SK-N-SH (cell line): ENCODE data around the gene PTOV1. TPM values are rescaled to one million over a fixed set of nuclear protein-coding genes. Genes with fewer than 3 reads are reported as not detected.

Experiments
- CTCF ChIA-PET: fragments of 300-600, 350-600 bp; formaldehyde crosslinking; extraction: SDS; loops from one replicate; lab custom pipeline; 2021; lab: Yijun Ruan, JAX
- POLR2A ChIA-PET: fragments of 350-600 bp; sonication (Branson Sonifier 250); formaldehyde crosslinking; extraction: SDS; loops from one replicate; lab custom pipeline; 2020; ENCODE audit warnings: antibody characterized with exemption, inconsistent platforms; lab: Yijun Ruan, JAX
- DNase-seq: peaks from one replicate; pipeline ENCODE4 v3.0.0; 2012
- H2AFZ ChIP-seq: fragments of 200-600 bp; sonication (generic); 2 replicates; pipeline ENCODE4 v1.8.1; 2016; ENCODE audit warnings: antibody characterized with exemption, mild to moderate bottlenecking, low read depth
- H3F3A ChIP-seq: fragments of 200-600 bp; sonication (generic); replicated peaks from 2 replicates; pipeline ENCODE3; 2016; ENCODE audit warnings: antibody characterized with exemption, mild to moderate bottlenecking; ENCODE audit not compliant: insufficient read depth
- H3K27ac ChIP-seq, 2 experiments: fragments of 200-500 bp in 1 of 2; fragments of 200-600 bp in 1 of 2; sonication (Bioruptor generic) in 1 of 2; sonication (generic), shearing (Covaris generic) in 1 of 2; 2 replicates each; pipeline versions ENCODE4 v1.5.1 to v1.6.1; 2014 to 2016; ENCODE audit warnings: low read depth in 2 of 2, inconsistent platforms in 1 of 2, low read length in 1 of 2, mild to moderate bottlenecking in 1 of 2, mixed read lengths in 1 of 2
- H3K27me3 ChIP-seq: fragments of 200-600 bp; sonication (generic), shearing (Covaris generic); 2 replicates; pipeline ENCODE4 v1.6.1; 2016; ENCODE audit warnings: mixed run types; ENCODE audit not compliant: insufficient read depth
- H3K36me3 ChIP-seq, 2 experiments: fragments of 200-500 bp in 1 of 2; fragments of 200-600 bp in 1 of 2; sonication (Bioruptor generic) in 1 of 2; sonication (generic) in 1 of 2; replicated peaks in 1 of 2; 2 replicates each; pipeline versions ENCODE3 to v1.5.1; 2014 to 2016; ENCODE audit warnings: low read length in 1 of 2, mild to moderate bottlenecking in 1 of 2; ENCODE audit not compliant: insufficient read depth in 2 of 2, control insufficient read depth in 1 of 2
- H3K4me1 ChIP-seq, 2 experiments: fragments of 200-500 bp in 1 of 2; fragments of 200-600 bp in 1 of 2; sonication (Bioruptor generic) in 1 of 2; sonication (generic), shearing (Covaris generic) in 1 of 2; 2 replicates each; pipeline versions ENCODE4 v1.5.1 to v1.6.1; 2014 to 2016; ENCODE audit warnings: low read depth in 1 of 2, low read length in 1 of 2, mixed run types in 1 of 2; ENCODE audit not compliant: insufficient read depth in 2 of 2, control insufficient read depth in 1 of 2
- H3K4me2 ChIP-seq: fragments of 200-600 bp; sonication (generic), shearing (Covaris generic); 2 replicates; pipeline ENCODE4 v1.6.1; 2017; ENCODE audit warnings: mixed run types
- H3K4me3 ChIP-seq, 2 experiments: fragments of 200-500 bp in 1 of 2; fragments of 200-600 bp in 1 of 2; sonication (Bioruptor generic) in 1 of 2; sonication (generic), shearing (Covaris generic) in 1 of 2; 2 replicates each; pipeline versions ENCODE4 v1.5.1 to v1.8.1; 2014 to 2016; ENCODE audit warnings: low read depth in 2 of 2, inconsistent platforms in 1 of 2, low read length in 1 of 2, mild to moderate bottlenecking in 1 of 2, mixed read lengths in 1 of 2, moderate library complexity in 1 of 2
- H3K79me2 ChIP-seq: fragments of 200-600 bp; sonication (generic); 2 replicates; pipeline ENCODE4 v1.8.1; 2017; ENCODE audit warnings: mild to moderate bottlenecking; ENCODE audit not compliant: insufficient read depth
- H3K9ac ChIP-seq: fragments of 200-600 bp; sonication (generic); 2 replicates; pipeline ENCODE4 v1.6.1; 2017; ENCODE audit warnings: mixed run types
- H3K9me2 ChIP-seq: fragments of 200-600 bp; sonication (generic); 2 replicates; pipeline ENCODE4 v1.6.1; 2017; ENCODE audit warnings: mixed run types
- H3K9me3 ChIP-seq: fragments of 200-600 bp; sonication (generic); 2 replicates; pipeline ENCODE4 v1.6.1; 2017; ENCODE audit warnings: mixed run types, mild to moderate bottlenecking, moderate library complexity
- H4K20me1 ChIP-seq: fragments of 200-600 bp; sonication (generic); 2 replicates; pipeline ENCODE4 v1.6.1; 2017; ENCODE audit warnings: mild to moderate bottlenecking, mixed run types; ENCODE audit not compliant: insufficient read depth
- ELF1 ChIP-seq: IDR thresholded peaks from 2 replicates; pipeline ENCODE4 v1.4.0; 2012
- EZH2phosphoT487 ChIP-seq: fragments of 200-600 bp; sonication (generic); IDR thresholded peaks from 2 replicates; pipeline ENCODE4 v1.6.1; 2017; ENCODE audit warnings: low read depth, mixed run types, mild to moderate bottlenecking, antibody characterized with exemption, moderate library complexity, borderline replicate concordance
- FOSL2 ChIP-seq: IDR thresholded peaks from 2 replicates; pipeline ENCODE4 v1.4.0; 2012; ENCODE audit warnings: low read depth, mild to moderate bottlenecking, moderate library complexity, borderline replicate concordance
- FOXJ3 ChIP-seq: sonication (generic); formaldehyde crosslinking; IDR thresholded peaks from 2 replicates; pipeline ENCODE4 v1.5.1; 2020; ENCODE audit warnings: mild to moderate bottlenecking, missing genetic modification reagents
- JUND ChIP-seq: IDR thresholded peaks from 2 replicates; pipeline ENCODE4 v1.4.0; 2012
- MXI1 ChIP-seq: IDR thresholded peaks from 2 replicates; pipeline ENCODE4 v1.6.1; 2012; ENCODE audit warnings: mild to moderate bottlenecking, low read depth, low read length, improper control_type of control experiment
- NFIC ChIP-seq: IDR thresholded peaks from 2 replicates; pipeline ENCODE4 v1.4.0; 2012; ENCODE audit warnings: borderline replicate concordance
- RFX5 ChIP-seq: IDR thresholded peaks from 2 replicates; pipeline ENCODE4 v1.6.1; 2012; ENCODE audit warnings: mild to moderate bottlenecking, improper control_type of control experiment, low read length
- SMC3 ChIP-seq: IDR thresholded peaks from 2 replicates; pipeline ENCODE4 v1.6.1; 2012; ENCODE audit warnings: low read depth, low read length, improper control_type of control experiment
- WGBS: methylation state at CpG from one replicate; pipeline ENCODE4 v1.1.6; 2017; ENCODE audit warnings: low lambda C conversion rate; 5-methylcytosine and 5-hydroxymethylcytosine counted together
- polyA plus RNA-seq, 3 experiments: library from polyadenylated mRNA; depleted of rRNA; stranded (reverse); fragments of >200 nt; gene quantifications; 2 replicates each; pipeline ENCODE4 v1.2.3, GENCODE V29; 2012
- TF ChIP-seq, protein P1 (sequence below): IDR thresholded peaks from 2 replicates; pipeline ENCODE4 v1.4.0; 2012; ENCODE audit warnings: low read depth
- TF ChIP-seq, protein P2 (sequence below): IDR thresholded peaks from 2 replicates; pipeline ENCODE4 v1.4.0; 2012; ENCODE audit warnings: low read depth, borderline replicate concordance
- TF ChIP-seq, protein P3 (sequence below): IDR thresholded peaks from 2 replicates; pipeline ENCODE4 v1.4.0; 2012; ENCODE audit warnings: low read depth, borderline replicate concordance
- TF ChIP-seq, protein P4 (sequence below): IDR thresholded peaks from 2 replicates; pipeline ENCODE4 v1.6.1; 2012; ENCODE audit warnings: mild to moderate bottlenecking, low read depth, low read length, moderate library complexity
- TF ChIP-seq, protein P5 (sequence below): fragments of 150-350 bp; IDR thresholded peaks from 2 replicates; pipeline ENCODE4 v1.6.1; 2017; ENCODE audit warnings: antibody characterized with exemption, low read length, low read depth, borderline replicate concordance
- TF ChIP-seq, protein P6 (sequence below): fragments of 150-350 bp; IDR thresholded peaks from 2 replicates; pipeline ENCODE4 v1.6.1; 2016; ENCODE audit warnings: mild to moderate bottlenecking, low read depth, low read length

PTOV1 gene
- polyA plus RNA-seq, 1 of the 3 experiments (the other 2 are of a cell fraction), result 95.0 TPM

DNA sequence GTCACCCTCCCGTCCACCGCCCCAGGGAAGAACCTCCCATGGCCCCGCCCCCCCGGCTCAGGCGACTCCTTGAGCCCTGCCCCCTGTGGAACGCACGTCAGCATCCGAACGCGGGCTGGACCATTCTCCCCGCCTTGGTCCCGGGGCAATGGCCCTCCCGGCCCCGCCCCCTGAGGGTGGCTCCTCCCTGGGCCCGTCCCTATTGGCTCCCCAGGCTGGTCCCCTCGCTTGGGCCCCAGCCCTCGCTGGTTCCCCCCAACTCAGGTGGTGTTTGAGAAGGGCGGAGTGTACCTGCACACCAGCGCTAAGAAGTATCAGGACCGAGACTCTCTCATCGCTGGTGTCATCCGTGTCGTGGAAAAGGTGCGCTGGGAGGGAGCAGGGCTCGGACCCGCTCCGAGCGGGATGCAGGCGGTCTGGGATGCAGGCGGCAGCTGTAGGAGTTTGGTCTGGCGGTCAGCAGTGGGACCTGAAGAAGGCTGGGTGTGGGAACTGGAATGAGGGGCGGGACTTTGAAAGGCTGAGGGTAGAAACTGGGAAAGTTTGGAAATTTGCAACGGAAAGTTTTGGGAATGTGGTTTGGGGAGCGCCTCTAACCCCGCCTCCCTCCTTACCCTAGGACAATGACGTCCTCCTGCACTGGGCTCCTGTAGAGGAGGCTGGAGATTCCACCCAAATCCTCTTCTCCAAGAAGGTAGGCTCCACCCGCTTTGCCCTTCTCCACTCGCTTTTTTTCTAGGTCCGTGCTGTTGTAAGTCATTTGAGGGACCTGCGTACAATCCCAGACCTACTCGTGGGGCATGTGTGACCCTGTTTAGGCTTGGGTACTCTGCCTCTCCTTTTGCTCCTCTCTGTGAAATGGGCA lies 27.2 kb downstream of the PTOV1 start:
- no peaks in the 10 kb centered on the region for H3K9me2 ChIP-seq
- H3K9me3 ChIP-seq, result no peaks in the 10 kb centered on the region
- H3K4me3 ChIP-seq, result peak overlapping the region; percentile 98 to 99
- DNase-seq, result peak; percentile 98
- POLR2A ChIA-PET, result interaction anchor here (0.7 to 3.5 kb wide), 5 partner anchors 10 to 236 kb away, joined by 3 to 22 read pairs (median 9); partner anchors contain the start of genes FUZ, PNKP, PTOV1 and SCAF1
- no peaks in the 10 kb centered on the region for H3F3A ChIP-seq
- no peaks in the 10 kb centered on the region for H3K27me3 ChIP-seq
- CTCF ChIA-PET, result interaction anchor here (0.6 to 1.1 kb wide), 4 partner anchors 11 to 135 kb away, joined by 3 to 6 read pairs (median 4); no protein-coding TSS in a partner anchor
- H3K27ac ChIP-seq, result peak overlapping the region; percentile 96 to 99
- WGBS, result 15% methylated on average over 30 of the region's 41 CpGs
- no peaks in the 10 kb centered on the region for H4K20me1 ChIP-seq
- TF ChIP-seq EZH2phosphoT487 (no peak), FOXJ3 (no peak), MXI1 (no peak; the same call in 1 of the 2 replicates), JUND (no peak), SMC3 (no peak), RFX5 (peak; percentile 55; the same call in 1 of the 2 replicates), ELF1 (no peak), NFIC (no peak), FOSL2 (no peak)
- TF ChIP-seq, protein P1, sequence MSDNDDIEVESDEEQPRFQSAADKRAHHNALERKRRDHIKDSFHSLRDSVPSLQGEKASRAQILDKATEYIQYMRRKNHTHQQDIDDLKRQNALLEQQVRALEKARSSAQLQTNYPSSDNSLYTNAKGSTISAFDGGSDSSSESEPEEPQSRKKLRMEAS, result 0 out of 2 replicates have a peak, but pooled peaks have one; percentile 38
- TF ChIP-seq, protein P2, sequence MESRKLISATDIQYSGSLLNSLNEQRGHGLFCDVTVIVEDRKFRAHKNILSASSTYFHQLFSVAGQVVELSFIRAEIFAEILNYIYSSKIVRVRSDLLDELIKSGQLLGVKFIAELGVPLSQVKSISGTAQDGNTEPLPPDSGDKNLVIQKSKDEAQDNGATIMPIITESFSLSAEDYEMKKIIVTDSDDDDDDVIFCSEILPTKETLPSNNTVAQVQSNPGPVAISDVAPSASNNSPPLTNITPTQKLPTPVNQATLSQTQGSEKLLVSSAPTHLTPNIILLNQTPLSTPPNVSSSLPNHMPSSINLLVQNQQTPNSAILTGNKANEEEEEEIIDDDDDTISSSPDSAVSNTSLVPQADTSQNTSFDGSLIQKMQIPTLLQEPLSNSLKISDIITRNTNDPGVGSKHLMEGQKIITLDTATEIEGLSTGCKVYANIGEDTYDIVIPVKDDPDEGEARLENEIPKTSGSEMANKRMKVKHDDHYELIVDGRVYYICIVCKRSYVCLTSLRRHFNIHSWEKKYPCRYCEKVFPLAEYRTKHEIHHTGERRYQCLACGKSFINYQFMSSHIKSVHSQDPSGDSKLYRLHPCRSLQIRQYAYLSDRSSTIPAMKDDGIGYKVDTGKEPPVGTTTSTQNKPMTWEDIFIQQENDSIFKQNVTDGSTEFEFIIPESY, result no peak
- TF ChIP-seq, protein P3, sequence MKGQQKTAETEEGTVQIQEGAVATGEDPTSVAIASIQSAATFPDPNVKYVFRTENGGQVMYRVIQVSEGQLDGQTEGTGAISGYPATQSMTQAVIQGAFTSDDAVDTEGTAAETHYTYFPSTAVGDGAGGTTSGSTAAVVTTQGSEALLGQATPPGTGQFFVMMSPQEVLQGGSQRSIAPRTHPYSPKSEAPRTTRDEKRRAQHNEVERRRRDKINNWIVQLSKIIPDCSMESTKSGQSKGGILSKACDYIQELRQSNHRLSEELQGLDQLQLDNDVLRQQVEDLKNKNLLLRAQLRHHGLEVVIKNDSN, result no peak
- TF ChIP-seq, protein P4, sequence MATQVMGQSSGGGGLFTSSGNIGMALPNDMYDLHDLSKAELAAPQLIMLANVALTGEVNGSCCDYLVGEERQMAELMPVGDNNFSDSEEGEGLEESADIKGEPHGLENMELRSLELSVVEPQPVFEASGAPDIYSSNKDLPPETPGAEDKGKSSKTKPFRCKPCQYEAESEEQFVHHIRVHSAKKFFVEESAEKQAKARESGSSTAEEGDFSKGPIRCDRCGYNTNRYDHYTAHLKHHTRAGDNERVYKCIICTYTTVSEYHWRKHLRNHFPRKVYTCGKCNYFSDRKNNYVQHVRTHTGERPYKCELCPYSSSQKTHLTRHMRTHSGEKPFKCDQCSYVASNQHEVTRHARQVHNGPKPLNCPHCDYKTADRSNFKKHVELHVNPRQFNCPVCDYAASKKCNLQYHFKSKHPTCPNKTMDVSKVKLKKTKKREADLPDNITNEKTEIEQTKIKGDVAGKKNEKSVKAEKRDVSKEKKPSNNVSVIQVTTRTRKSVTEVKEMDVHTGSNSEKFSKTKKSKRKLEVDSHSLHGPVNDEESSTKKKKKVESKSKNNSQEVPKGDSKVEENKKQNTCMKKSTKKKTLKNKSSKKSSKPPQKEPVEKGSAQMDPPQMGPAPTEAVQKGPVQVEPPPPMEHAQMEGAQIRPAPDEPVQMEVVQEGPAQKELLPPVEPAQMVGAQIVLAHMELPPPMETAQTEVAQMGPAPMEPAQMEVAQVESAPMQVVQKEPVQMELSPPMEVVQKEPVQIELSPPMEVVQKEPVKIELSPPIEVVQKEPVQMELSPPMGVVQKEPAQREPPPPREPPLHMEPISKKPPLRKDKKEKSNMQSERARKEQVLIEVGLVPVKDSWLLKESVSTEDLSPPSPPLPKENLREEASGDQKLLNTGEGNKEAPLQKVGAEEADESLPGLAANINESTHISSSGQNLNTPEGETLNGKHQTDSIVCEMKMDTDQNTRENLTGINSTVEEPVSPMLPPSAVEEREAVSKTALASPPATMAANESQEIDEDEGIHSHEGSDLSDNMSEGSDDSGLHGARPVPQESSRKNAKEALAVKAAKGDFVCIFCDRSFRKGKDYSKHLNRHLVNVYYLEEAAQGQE, result 0 out of 2 replicates have a peak, but pooled peaks have one; percentile 4
- TF ChIP-seq, protein P5, sequence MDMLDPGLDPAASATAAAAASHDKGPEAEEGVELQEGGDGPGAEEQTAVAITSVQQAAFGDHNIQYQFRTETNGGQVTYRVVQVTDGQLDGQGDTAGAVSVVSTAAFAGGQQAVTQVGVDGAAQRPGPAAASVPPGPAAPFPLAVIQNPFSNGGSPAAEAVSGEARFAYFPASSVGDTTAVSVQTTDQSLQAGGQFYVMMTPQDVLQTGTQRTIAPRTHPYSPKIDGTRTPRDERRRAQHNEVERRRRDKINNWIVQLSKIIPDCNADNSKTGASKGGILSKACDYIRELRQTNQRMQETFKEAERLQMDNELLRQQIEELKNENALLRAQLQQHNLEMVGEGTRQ, result no peak
- TF ChIP-seq, protein P6, sequence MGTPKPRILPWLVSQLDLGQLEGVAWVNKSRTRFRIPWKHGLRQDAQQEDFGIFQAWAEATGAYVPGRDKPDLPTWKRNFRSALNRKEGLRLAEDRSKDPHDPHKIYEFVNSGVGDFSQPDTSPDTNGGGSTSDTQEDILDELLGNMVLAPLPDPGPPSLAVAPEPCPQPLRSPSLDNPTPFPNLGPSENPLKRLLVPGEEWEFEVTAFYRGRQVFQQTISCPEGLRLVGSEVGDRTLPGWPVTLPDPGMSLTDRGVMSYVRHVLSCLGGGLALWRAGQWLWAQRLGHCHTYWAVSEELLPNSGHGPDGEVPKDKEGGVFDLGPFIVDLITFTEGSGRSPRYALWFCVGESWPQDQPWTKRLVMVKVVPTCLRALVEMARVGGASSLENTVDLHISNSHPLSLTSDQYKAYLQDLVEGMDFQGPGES, result no peak
- H3K79me2 ChIP-seq, result peaks cover 49% of the 10 kb centered on the region
- H3K36me3 ChIP-seq, result peaks cover 37 to 48% of the 10 kb centered on the region in 2 experiments
- peak overlapping the region; percentile 84 for H2AFZ ChIP-seq
- peak overlapping the region; percentile 97 for H3K9ac ChIP-seq
- peaks cover 7 to 23% of the 10 kb centered on the region in 2 experiments; a peak in 3 of 4 replicates for H3K4me1 ChIP-seq
- peak overlapping the region; percentile 97 for H3K4me2 ChIP-seq
